GM21390 (cell line): ENCODE results near the gene ETV3L.

ENCODE experiments used
- ATAC-seq: cut with Tn5 transposase; IDR thresholded peaks from one replicate; pipeline ENCODE4 v1.9.1; 2021; ENCODE audit not compliant: unreplicated experiment

Gene ETV3L

DNA sequence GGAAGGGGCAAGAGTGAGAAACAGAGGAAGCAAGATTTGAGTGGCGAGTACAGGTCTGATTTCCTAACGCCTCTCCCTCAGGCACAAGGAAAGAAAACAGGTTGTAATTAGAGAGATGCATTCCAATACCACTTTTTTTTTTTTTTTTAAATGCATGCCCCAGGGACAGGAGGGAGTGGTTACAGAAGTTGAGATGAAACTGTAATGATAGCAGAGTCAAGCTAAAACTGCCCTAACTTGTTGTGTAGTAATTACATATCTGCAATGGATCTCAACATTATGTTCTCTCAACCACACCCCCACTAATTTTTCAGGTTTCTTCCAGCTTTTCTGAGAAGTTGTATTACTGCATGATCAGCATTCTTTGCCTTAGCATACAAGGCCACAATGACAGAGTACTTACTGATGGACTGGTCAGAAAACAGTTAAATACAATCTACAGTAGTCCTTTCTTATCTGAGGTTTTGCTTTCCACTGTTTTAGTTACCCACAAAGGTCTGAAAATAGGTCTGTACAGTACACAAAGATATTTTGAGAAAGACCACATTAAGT, 33.1 kb upstream of the ETV3L start:
- ATAC-seq, result no peak

DNA sequence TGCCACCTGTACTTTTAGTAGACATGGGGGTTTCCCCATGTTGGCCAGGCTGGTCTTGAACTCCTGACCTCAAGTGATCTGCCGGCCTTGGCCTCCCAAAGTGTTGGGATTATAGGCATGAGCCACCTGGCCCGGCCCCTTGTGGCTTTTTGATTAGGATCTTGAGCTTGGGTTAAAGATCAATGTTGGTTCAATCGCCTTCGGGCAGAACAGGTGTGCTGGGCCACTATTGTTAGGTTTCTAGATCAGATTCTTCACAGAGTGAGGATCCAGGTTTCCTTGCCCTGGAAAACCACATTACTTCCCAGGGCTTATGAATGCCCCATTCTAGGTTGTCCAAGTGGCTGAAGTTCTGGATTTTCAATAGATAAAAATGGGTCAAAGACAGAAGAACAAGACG, 32.5 kb upstream of the ETV3L start:
- no peak for ATAC-seq

DNA sequence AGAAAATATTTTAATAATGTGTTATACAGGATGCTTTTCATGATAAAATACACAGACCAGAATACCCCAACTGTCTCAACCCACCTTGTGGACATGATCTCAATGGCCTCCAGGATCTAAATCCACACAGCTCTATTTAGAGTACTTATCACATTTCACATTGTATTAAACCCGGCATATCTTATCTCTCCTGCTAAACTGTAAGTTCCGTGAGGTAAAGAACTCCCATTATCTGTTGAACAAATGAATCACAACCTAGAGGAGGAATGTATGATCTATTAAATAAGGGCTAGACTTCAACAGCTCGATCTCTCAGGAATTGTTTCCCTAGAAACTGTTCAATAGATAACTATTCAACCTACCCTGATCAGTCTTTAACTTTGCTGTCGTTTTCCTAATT, 31.7 kb upstream of the ETV3L start:
- no peak for ATAC-seq

- ATAC-seq, result no peak
These were observed 25.2 kb upstream of the ETV3L start for GRCh38 chr1:157124855-157125254.

GRCh38 chr1:157119448-157119847, 19.8 kb upstream of the ETV3L start:
- ATAC-seq, result no peak

DNA sequence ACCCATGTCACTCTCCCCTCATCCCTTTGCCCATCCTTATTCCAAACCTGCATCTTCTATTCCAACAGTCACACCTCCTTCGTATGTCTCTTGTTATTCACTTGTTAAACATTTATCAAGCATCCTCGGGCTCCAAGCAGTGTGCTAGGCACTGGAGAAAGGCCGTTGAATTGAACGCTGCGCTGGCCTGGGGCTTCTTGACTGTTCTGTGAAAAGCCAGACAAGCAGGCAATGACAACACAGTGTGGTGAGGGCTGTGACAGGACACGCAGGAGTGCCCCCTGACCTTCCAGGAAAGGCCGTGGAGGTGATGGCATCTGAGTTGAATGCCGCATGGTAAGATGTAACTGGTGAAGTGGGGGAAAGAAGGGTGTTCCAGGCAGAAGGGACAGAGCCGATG, 19.4 kb upstream of the ETV3L start:
- no peak for ATAC-seq

DNA sequence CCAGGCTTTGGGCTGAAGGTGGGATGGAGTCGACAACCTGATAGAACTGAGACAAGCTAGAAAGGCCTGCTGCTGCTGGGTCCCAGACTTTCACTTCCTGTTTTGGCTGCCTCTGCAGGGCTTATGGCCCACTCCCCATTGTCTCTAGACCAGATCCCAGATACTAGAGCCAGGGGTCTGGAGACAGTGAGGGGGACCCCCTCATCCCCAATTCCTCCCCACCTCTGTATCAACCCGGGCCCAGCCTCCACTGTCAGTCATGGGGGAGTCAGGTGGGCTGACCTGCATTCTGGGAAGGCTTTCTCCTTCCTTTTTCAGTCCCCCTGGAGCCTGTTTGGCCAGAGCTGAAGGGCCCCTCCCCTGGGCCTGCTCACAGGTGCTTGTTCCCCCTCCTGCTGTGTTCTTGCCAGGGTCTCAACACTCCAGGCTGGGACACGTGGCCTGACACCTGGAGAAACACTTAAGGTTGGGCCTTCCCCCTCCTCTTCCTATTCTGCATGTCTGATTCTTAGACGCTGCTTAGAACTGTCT, 18.0 kb upstream of the ETV3L start:
- no peak for ATAC-seq

GRCh38 chr1:157116737-157117103, 17.1 kb upstream of the ETV3L start:
- ATAC-seq, result no peak

GRCh38 chr1:157115851-157116736, 16.5 kb upstream of the ETV3L start:
- no peak for ATAC-seq

GRCh38 chr1:157115429-157115838, 15.8 kb upstream of the ETV3L start:
- no peak for ATAC-seq

DNA sequence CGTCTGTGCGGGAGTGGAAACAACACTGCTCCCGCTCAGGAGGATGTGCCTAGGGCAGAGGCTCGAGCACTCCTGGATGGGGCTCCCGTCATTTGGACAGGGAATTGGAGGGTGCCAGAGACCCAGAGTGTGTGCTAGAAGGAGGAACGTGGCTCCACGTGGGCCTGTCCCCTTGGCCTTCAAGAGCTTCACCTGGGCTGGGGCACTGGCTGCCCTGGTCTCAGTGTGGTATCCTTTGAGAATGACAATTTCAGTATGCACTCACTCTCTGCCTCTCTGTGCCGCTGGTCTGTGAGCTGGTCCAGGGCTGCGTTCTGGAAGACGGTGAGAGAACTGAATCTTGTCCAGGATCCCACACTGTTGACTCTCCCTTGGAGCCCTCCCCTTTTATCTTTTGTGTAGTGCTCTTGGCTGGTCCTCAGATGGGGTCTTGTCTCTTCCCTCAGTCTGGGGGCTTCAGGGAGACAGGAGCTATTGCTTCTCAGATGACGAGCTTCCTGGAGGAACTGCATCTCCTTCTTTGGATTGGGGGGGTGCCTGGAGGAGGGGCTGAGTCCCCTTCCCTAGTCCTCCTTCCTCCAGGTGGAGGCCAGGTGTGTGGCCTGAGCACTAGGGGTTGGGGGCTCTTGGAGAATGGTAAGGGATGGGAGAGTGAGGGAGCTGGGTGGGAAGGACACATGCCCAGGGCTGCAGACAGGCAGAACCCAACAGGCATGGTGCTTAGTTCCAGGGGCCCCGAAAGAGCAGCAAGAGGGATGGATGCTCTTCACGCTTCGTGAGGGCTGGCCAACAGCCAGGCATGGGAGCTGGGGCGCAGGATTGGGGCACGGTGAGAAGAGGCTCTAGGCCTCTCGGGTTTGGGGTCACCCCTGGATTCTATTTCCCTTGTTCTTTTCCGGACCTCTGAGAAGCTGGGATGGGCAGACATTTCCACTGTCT, 14.8 kb upstream of the ETV3L start:
- no peak for ATAC-seq

DNA sequence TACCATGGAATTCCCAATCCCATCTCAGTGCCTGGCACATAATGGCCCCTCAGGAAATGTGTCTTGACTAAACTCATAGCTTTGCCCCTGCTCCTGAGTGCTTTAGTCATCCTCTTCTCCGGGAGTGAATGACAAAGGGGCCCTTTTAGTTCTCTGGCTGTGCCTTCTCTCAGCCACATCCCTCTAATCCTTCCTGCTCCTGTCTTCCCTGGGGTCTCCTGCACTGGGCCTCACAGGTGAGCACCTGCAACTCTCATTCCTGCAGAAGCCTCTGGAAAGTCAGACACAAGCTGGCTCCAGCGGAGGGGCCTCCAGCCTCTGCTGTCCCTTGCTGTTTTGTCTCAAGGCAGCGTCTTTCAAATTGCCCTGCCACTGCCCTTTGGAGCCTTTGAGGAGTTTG, 14.0 kb upstream of the ETV3L start:
- ATAC-seq, result no peak

GRCh38 chr1:157113106-157113505, 13.5 kb upstream of the ETV3L start:
- ATAC-seq, result no peak

- no peak for ATAC-seq
These were observed 12.7 kb upstream of the ETV3L start for GRCh38 chr1:157112186-157112867.

GRCh38 chr1:157111396-157112165, 12.0 kb upstream of the ETV3L start:
- no peak for ATAC-seq

GRCh38 chr1:157110686-157111085, 11.1 kb upstream of the ETV3L start:
- ATAC-seq, result no peak

GRCh38 chr1:157110003-157110402, 10.4 kb upstream of the ETV3L start:
- ATAC-seq, result no peak

DNA sequence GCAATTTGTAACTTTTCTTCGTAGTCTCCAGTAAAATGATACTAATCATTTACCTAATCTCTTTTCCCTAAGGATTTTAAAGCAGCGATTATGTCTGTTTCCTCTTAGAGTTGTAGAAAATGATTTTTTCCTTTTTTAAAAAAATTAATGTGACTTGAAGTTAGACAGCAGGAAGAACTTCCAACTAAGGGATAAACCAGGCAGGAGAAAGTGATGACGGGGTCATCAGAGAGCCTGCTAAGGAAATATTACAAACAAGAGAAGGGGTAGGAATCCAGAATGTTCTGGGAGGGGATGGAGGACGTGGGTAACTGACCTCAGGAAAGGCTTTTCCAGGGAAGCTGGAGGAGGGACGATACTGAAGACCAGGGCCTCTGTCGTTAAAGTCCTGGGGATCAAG, 8.8 kb upstream of the ETV3L start:
- ATAC-seq, result no peak

GRCh38 chr1:157107702-157108101, 8.1 kb upstream of the ETV3L start:
- ATAC-seq, result no peak

GRCh38 chr1:157106813-157107189, 7.2 kb upstream of the ETV3L start:
- ATAC-seq, result no peak
